Measurements from ENCODE around the gene ALCAM. TPM values are rescaled to one million over a fixed set of nuclear protein-coding genes. Genes with fewer than 3 reads are reported as not detected.

Gene ALCAM
- total and polyA plus RNA-seq, 2 of the 8 experiments (the other 6 are each of a cell fraction or from before 2014, with no cell fraction given), result 10.8 to 33.0 TPM

DNA sequence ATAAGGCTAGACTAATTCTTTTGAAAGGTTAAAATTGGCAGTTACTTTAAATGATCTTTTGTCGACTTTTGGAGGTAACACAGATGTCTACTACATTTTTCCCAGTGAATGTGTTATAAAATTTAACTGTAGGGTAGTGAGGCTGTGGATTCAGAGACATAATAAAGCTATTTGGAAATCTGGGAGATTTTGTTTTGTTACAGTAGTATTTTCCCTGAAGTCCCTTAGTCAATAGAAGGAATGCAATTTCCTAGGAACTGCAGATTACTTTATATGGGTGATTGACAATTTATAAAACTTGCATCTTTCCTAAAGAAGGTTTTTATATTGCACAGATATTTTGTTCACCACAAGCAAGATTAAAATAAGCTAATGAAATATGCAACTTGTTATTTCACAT lies 96.9 kb downstream of the ALCAM start:
- Histone ChIP-seq H2BK12ac (ENCODE audit: low read depth, low read length) (no peak overlapping the region), H2BK5ac (ENCODE audit: low read depth, low read length) (no peak overlapping the region), H3K27ac (ENCODE audit: low read depth, low read length) (no peak overlapping the region), H3K18ac (ENCODE audit: extremely low read depth, low read length) (no peak overlapping the region), H3K23ac (ENCODE audit: insufficient read length) (no peak overlapping the region), H3K4me3 (ENCODE audit: extremely low read depth in 1 of 4, insufficient read depth in 2 of 4, low read depth in 3 of 4, low read length in 4 of 4) (no peak overlapping the region), H2BK20ac (ENCODE audit: low read length) (no peak overlapping the region), H3K4me2 (ENCODE audit: insufficient read depth in 1 of 2, low read depth in 2 of 2, low read length in 2 of 2) (no peak overlapping the region), H3K4me1 (replicated peaks in 1 of 4; ENCODE audit: control insufficient read depth in 3 of 4, insufficient read depth in 4 of 4, low read length in 3 of 4) (peaks cover 0 to 4% (median 0%) of the 10 kb centered on the region in 4 experiments; a peak in 2 of 7 replicates), H4K5ac (ENCODE audit: insufficient read length, low read depth, low read length) (no peak overlapping the region), H2AK5ac (ENCODE audit: low read depth, low read length) (no peak overlapping the region), H2BK120ac (replicated peaks; ENCODE audit: low read depth, low read length) (no peak overlapping the region), H3K14ac (ENCODE audit: insufficient read length) (no peak overlapping the region), H3K56ac (replicated peaks; ENCODE audit: insufficient read length, low read depth, low read length) (no peak overlapping the region), H3K79me1 (ENCODE audit: low read depth, low read length) (no peaks in the 10 kb centered on the region), H4K8ac (ENCODE audit: extremely low read depth, insufficient read depth, low read length) (no peak overlapping the region), H2AFZ (ENCODE audit: low read length) (no peak overlapping the region), H3K9me3 (ENCODE audit: insufficient read depth in 2 of 2, low read depth in 1 of 2, low read length in 1 of 2) (no peaks in the 10 kb centered on the region), H3K9ac (replicated peaks in 1 of 4; ENCODE audit: extremely low read depth in 1 of 4, low read depth in 3 of 4, low read length in 3 of 4) (no peak overlapping the region), H2BK15ac (ENCODE audit: low read length) (no peak overlapping the region), H3K79me2 (ENCODE audit: control insufficient read depth in 1 of 2, insufficient read depth in 2 of 2, low read length in 2 of 2) (peaks cover 0 to 27% of the 10 kb centered on the region in 2 experiments; a peak in 3 of 4 replicates), H3K27me3 (replicated peaks in 1 of 4; ENCODE audit: control insufficient read depth in 3 of 4, extremely low read depth in 1 of 4, insufficient read depth in 3 of 4, low read length in 3 of 4) (no peaks in the 10 kb centered on the region), H3K4ac (replicated peaks; ENCODE audit: insufficient read length, low read depth, low read length) (no peak overlapping the region), H3K23me2 (ENCODE audit: low read depth, low read length) (no peaks in the 10 kb centered on the region), H3K36me3 (ENCODE audit: control insufficient read depth in 2 of 4, insufficient read depth in 4 of 4, low read length in 3 of 4) (no peaks in the 10 kb centered on the region), H4K20me1 (replicated peaks in 1 of 2; ENCODE audit: control insufficient read depth in 1 of 2, insufficient read depth in 2 of 2, low read length in 2 of 2) (no peaks in the 10 kb centered on the region), H4K91ac (replicated peaks; ENCODE audit: insufficient read length, low read length) (no peak overlapping the region)
- DNase-seq (ENCODE audit: low read depth in 1 of 2, low spot score in 2 of 2) (no peak), FAIRE-seq (no peak)
- WGBS, 2 experiments (ENCODE audit: extremely low coverage in 1 of 2, insufficient coverage in 1 of 2, insufficient read length in 1 of 2, insufficient replicate concordance in 2 of 2, low coverage in 1 of 2, low lambda C conversion rate in 2 of 2, missing lambda C conversion rate in 1 of 2), result 78% methylated on average over 1 of the region's 1 CpG; no CpG with 5 or more reads in 1 of the 2 experiments
- ChIA-PET POLR2A (ENCODE audit: partially characterized antibody) (no interaction called here), CTCF (ENCODE audit: partially characterized antibody) (no interaction called here)
- TF ChIP-seq EGR1 (IDR thresholded peaks at IDR 0.05; ENCODE audit: borderline replicate concordance, low read depth, low read length) (no peak), SAP30 (IDR thresholded peaks at IDR 0.05; ENCODE audit: insufficient read depth, insufficient replicate concordance, low read length) (no peak), NRF1 (IDR thresholded peaks at IDR 0.05; ENCODE audit: low read depth, low read length) (no peak), CEBPB (IDR thresholded peaks at IDR 0.05; ENCODE audit: low read depth, low read length) (no peak), SRF (IDR thresholded peaks at IDR 0.05; ENCODE audit: low read depth, low read length) (no peak)

Measured in H1 (cell line).